ENCODE data around the gene RABL6.

RABL6 gene

GRCh38 chr9:136804509-136805206, 3.1 kb upstream of the RABL6 start:
- Histone ChIP-seq H3K4me3 (ENCODE audit: low read depth in 1 of 5, low read length in 5 of 5) (no peak overlapping the region), H3K9me3 (ENCODE audit: control insufficient read depth in 5 of 5, low read length in 5 of 5) (no peaks in the 10 kb centered on the region), H3K27ac (ENCODE audit: low read depth, low read length) (no peak overlapping the region), H3K9ac (ENCODE audit: low read length in 5 of 5) (no peak overlapping the region), H3K36me3 (ENCODE audit: control insufficient read depth in 5 of 5, insufficient read depth in 5 of 5, low read length in 5 of 5) (peaks cover 0 to 11% (median 4%) of the 10 kb centered on the region in 5 donors), H3K4me1 (ENCODE audit: control insufficient read depth in 5 of 5, insufficient read depth in 5 of 5, low read length in 5 of 5) (peaks cover 0 to 39% (median 34%) of the 10 kb centered on the region in 5 donors), H3K27me3 (ENCODE audit: control insufficient read depth in 5 of 5, insufficient read depth in 4 of 5, low read length in 5 of 5) (peaks cover 12 to 19% (median 16%) of the 10 kb centered on the region in 5 donors)

GRCh38 chr9:136805207-136805740, 2.5 kb upstream of the RABL6 start:
- Histone ChIP-seq H3K9ac (ENCODE audit: low read length in 5 of 5) (no peak overlapping the region), H3K27me3 (ENCODE audit: control insufficient read depth in 5 of 5, insufficient read depth in 4 of 5, low read length in 5 of 5) (peaks cover 10 to 16% (median 14%) of the 10 kb centered on the region in 5 donors), H3K4me1 (ENCODE audit: control insufficient read depth in 5 of 5, insufficient read depth in 5 of 5, low read length in 5 of 5) (peaks cover 0 to 40% (median 36%) of the 10 kb centered on the region in 5 donors), H3K36me3 (ENCODE audit: control insufficient read depth in 5 of 5, insufficient read depth in 5 of 5, low read length in 5 of 5) (peaks cover 0 to 11% (median 4%) of the 10 kb centered on the region in 5 donors), H3K4me3 (ENCODE audit: low read depth in 1 of 5, low read length in 5 of 5) (no peak overlapping the region), H3K9me3 (ENCODE audit: control insufficient read depth in 5 of 5, low read length in 5 of 5) (no peaks in the 10 kb centered on the region), H3K27ac (ENCODE audit: low read depth, low read length) (no peak overlapping the region)

DNA sequence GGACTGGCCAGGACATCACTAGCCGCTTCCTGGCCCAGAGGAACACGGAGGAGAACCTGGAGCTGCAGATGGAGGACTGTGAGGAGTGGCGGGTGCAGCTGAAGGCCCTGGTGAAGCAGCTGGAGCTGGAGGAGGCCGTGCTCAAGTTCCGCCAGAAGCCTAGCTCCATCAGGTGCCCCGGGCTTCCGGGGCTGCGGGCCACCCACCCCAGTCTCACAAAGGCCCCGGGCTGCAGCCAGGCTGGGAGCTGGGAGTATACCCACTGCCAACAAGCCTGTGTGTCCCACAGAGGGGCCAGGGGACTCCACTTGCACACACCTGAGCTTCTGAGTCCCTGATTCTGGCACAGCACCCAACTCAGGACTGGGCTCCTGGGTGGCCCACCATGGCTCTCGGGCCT, 1.7 kb upstream of the RABL6 start:
- H3K4me3 ChIP-seq (ENCODE audit: low read depth in 1 of 5, low read length in 5 of 5): no peak overlapping the region
- peaks cover 0 to 34% (median 33%) of the 10 kb centered on the region in 5 donors for H3K4me1 ChIP-seq (ENCODE audit: control insufficient read depth in 5 of 5, insufficient read depth in 5 of 5, low read length in 5 of 5)
- H3K9me3 ChIP-seq (ENCODE audit: control insufficient read depth in 5 of 5, low read length in 5 of 5): no peaks in the 10 kb centered on the region
- no peak overlapping the region for H3K27ac ChIP-seq (ENCODE audit: low read depth, low read length)
- H3K9ac ChIP-seq (ENCODE audit: low read length in 5 of 5): no peak overlapping the region
- peaks cover 0 to 14% (median 4%) of the 10 kb centered on the region in 5 donors for H3K36me3 ChIP-seq (ENCODE audit: control insufficient read depth in 5 of 5, insufficient read depth in 5 of 5, low read length in 5 of 5)
- H3K27me3 ChIP-seq (ENCODE audit: control insufficient read depth in 5 of 5, insufficient read depth in 4 of 5, low read length in 5 of 5): peaks cover 7 to 10% (median 8%) of the 10 kb centered on the region in 5 donors

DNA sequence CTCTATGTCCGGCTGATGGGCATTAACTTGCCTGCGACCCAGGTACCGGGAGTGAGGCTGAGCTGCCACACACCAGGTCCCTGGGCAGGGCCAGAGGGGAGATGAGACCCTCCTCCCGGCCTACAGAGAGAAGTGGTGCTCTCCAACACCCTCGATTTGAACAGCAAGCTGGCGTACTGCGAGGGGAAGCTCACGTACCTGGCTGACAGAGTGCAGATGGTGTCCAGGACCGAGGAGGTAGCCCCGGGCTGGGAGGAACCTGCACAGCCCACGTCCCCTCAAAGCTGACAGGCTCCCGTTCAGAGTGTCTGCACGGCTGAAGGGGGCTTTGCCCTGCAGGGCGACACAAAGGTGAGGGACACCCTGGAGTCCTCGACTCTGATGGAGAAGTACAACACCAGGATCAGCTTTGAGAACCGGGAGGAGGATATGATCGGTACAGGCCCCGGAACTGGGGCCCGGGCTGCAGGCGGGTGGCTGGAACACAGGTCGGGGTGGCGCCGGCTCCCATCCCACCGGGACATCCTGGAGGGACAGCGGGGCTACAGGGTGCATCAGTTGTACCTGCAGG, 1.0 kb upstream of the RABL6 start:
- Histone ChIP-seq H3K27me3 (ENCODE audit: control insufficient read depth in 5 of 5, insufficient read depth in 4 of 5, low read length in 5 of 5) (peaks cover 7 to 8% (median 7%) of the 10 kb centered on the region in 5 donors), H3K9ac (ENCODE audit: low read length in 5 of 5) (peak overlapping the region in 4 of 5 donors; percentile 73 to 87 (median 78)), H3K4me3 (ENCODE audit: low read depth in 1 of 5, low read length in 5 of 5) (peak overlapping the region in 4 of 5 donors; percentile 74 to 92 (median 83)), H3K36me3 (ENCODE audit: control insufficient read depth in 5 of 5, insufficient read depth in 5 of 5, low read length in 5 of 5) (peaks cover 0 to 14% (median 4%) of the 10 kb centered on the region in 5 donors), H3K4me1 (ENCODE audit: control insufficient read depth in 5 of 5, insufficient read depth in 5 of 5, low read length in 5 of 5) (peaks cover 0 to 37% (median 33%) of the 10 kb centered on the region in 5 donors), H3K27ac (ENCODE audit: low read depth, low read length) (peak overlapping the region; percentile 62), H3K9me3 (ENCODE audit: control insufficient read depth in 5 of 5, low read length in 5 of 5) (no peaks in the 10 kb centered on the region)

DNA sequence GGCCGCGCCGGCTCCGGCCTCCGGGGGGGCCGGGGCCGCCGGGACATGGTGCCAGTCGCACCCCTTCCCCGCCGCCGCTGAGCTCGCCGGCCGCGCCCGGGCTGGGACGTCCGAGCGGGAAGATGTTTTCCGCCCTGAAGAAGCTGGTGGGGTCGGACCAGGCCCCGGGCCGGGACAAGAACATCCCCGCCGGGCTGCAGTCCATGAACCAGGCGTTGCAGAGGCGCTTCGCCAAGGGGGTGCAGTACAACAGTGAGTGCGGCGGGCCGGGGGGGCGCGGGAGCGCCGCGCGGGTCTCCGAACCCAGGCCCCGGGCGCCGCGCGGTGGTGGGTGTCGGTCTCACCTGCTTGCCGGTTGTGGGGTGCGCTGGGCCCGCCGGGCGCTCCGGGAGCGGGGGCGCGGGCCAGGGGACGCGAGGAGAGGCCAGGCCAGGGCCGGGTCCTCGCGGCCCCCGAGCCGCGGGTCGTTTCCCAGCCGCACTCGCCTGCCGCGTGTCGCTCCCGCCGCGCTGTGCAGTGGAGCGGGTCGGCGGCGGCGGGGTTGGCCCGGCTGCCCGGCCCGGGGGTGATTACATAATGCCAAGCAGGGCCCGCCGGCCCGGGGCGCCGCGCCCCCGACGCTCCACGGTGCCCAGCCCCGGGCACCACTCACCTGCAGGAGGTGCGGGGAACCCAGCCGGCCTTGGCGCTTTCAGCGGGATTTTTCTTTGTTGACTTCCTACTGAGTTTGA, 492 bp downstream of the RABL6 start:
- Histone ChIP-seq H3K9ac (ENCODE audit: low read length in 5 of 5) (peak overlapping the region; percentile 22 to 87 (median 80)), H3K27ac (ENCODE audit: low read depth, low read length) (no peak overlapping the region), H3K4me1 (ENCODE audit: control insufficient read depth in 5 of 5, insufficient read depth in 5 of 5, low read length in 5 of 5) (peaks cover 0 to 38% (median 33%) of the 10 kb centered on the region in 5 donors), H3K36me3 (ENCODE audit: control insufficient read depth in 5 of 5, insufficient read depth in 5 of 5, low read length in 5 of 5) (peaks cover 0 to 23% (median 7%) of the 10 kb centered on the region in 5 donors), H3K27me3 (ENCODE audit: control insufficient read depth in 5 of 5, insufficient read depth in 4 of 5, low read length in 5 of 5) (no peaks in the 10 kb centered on the region), H3K9me3 (ENCODE audit: control insufficient read depth in 5 of 5, low read length in 5 of 5) (no peaks in the 10 kb centered on the region), H3K4me3 (ENCODE audit: low read depth in 1 of 5, low read length in 5 of 5) (peak overlapping the region; percentile 74 to 92 (median 81))

DNA sequence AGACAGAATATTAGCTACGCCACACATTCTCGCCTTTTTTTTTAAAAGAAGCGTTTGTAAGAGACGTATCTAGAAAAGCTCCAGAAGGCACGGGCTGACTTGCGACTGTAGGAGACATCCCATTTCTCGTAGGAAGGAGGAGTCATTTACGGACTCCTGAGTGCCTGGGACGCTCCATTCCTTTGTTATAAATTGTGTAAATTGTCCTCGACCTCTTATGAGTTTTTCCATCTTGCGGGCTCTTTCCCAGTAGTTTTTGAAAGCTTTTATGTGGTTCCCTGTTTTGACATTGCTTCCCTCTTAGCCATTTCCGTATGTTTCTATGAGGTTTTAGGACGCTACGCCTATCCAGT, 1.0 kb downstream of the RABL6 start:
- peak overlapping the region; percentile 74 to 92 (median 81) for H3K4me3 ChIP-seq (ENCODE audit: low read depth in 1 of 5, low read length in 5 of 5)
- peak overlapping the region; percentile 22 to 87 (median 80) for H3K9ac ChIP-seq (ENCODE audit: low read length in 5 of 5)
- peaks cover 0 to 23% (median 7%) of the 10 kb centered on the region in 5 donors for H3K36me3 ChIP-seq (ENCODE audit: control insufficient read depth in 5 of 5, insufficient read depth in 5 of 5, low read length in 5 of 5)
- H3K9me3 ChIP-seq (ENCODE audit: control insufficient read depth in 5 of 5, low read length in 5 of 5): no peaks in the 10 kb centered on the region
- no peak overlapping the region for H3K27ac ChIP-seq (ENCODE audit: low read depth, low read length)
- no peaks in the 10 kb centered on the region for H3K27me3 ChIP-seq (ENCODE audit: control insufficient read depth in 5 of 5, insufficient read depth in 4 of 5, low read length in 5 of 5)
- H3K4me1 ChIP-seq (ENCODE audit: control insufficient read depth in 5 of 5, insufficient read depth in 5 of 5, low read length in 5 of 5): peaks cover 0 to 38% (median 33%) of the 10 kb centered on the region in 5 donors

DNA sequence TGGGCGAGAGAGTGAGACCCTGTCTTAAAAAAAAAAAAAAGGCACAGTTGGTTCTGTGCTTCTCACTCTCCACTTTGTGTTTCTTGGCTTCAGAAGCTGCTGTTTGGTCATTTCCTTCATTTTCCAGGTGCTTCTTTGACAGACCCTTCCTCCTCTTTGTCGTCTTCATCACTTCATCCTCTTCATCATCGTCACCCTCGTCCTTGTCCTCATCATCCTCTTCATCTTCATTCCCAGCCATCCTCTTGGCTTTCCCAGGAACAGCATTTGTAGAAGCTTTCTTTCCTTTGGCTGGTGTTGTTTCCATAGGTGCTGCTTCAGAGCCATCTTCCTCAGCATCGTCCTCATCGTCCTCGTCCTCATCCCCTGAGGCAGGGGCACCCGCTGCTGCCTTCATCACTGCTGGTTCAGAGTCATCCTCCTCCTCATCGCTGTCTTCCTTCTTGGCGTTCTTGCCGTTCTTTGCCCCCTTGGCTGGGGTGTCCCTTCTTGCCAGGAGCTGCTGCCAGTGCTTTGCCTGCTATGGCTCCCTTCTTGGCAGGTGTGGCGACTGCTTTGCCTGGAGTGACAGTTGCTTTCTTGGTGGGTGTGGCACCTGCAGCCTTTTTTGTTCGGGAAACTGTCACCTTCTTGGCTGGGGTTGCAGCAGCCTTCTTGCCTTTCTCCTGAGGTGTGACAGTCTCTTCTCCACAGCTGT, 7.1 kb downstream of the RABL6 start:
- H3K4me1 ChIP-seq (ENCODE audit: control insufficient read depth in 5 of 5, insufficient read depth in 5 of 5, low read length in 5 of 5): peaks cover 0 to 9% (median 4%) of the 10 kb centered on the region in 5 donors
- peaks cover 0 to 18% (median 8%) of the 10 kb centered on the region in 5 donors for H3K36me3 ChIP-seq (ENCODE audit: control insufficient read depth in 5 of 5, insufficient read depth in 5 of 5, low read length in 5 of 5)
- H3K27ac ChIP-seq (ENCODE audit: low read depth, low read length): no peak overlapping the region

DNA sequence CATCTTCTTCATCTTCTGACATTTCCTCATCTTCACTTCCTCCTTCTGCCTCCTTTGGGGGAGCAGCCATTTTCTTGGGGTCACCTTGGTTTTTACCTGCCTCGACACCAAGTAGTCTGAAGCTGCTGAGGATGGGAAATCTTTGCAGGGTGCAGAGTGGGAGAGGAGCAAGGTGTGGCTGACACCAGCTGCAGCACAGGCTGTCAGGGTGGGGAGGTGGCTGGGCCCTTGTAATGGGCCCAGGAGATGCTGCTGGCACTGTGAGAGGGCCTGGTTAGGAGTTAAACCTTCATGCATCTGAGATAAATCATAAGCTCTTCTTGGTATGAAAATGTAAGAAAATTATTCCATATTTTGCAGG, 7.7 kb downstream of the RABL6 start:
- peaks cover 0 to 3% (median 0%) of the 10 kb centered on the region in 5 donors for H3K4me1 ChIP-seq (ENCODE audit: control insufficient read depth in 5 of 5, insufficient read depth in 5 of 5, low read length in 5 of 5)
- H3K4me3 ChIP-seq (ENCODE audit: low read depth in 1 of 5, low read length in 5 of 5): no peak overlapping the region
- H3K9me3 ChIP-seq (ENCODE audit: control insufficient read depth in 5 of 5, low read length in 5 of 5): no peaks in the 10 kb centered on the region
- no peaks in the 10 kb centered on the region for H3K27me3 ChIP-seq (ENCODE audit: control insufficient read depth in 5 of 5, insufficient read depth in 4 of 5, low read length in 5 of 5)
- no peak overlapping the region for H3K27ac ChIP-seq (ENCODE audit: low read depth, low read length)
- H3K36me3 ChIP-seq (ENCODE audit: control insufficient read depth in 5 of 5, insufficient read depth in 5 of 5, low read length in 5 of 5): peaks cover 0 to 18% (median 8%) of the 10 kb centered on the region in 5 donors
- H3K9ac ChIP-seq (ENCODE audit: low read length in 5 of 5): no peak overlapping the region

More for the DNA sequence above, 7.1 kb downstream of the RABL6 start:
- Histone ChIP-seq H3K27me3 (ENCODE audit: control insufficient read depth in 5 of 5, insufficient read depth in 4 of 5, low read length in 5 of 5) (no peaks in the 10 kb centered on the region), H3K4me3 (ENCODE audit: low read depth in 1 of 5, low read length in 5 of 5) (no peak overlapping the region), H3K9me3 (ENCODE audit: control insufficient read depth in 5 of 5, low read length in 5 of 5) (no peaks in the 10 kb centered on the region), H3K9ac (ENCODE audit: low read length in 5 of 5) (no peak overlapping the region)

GRCh38 chr9:136820971-136821825, 13.4 kb downstream of the RABL6 start:
- H3K9me3 ChIP-seq (ENCODE audit: control insufficient read depth in 5 of 5, low read length in 5 of 5): no peaks in the 10 kb centered on the region
- no peaks in the 10 kb centered on the region for H3K27me3 ChIP-seq (ENCODE audit: control insufficient read depth in 5 of 5, insufficient read depth in 4 of 5, low read length in 5 of 5)
- H3K36me3 ChIP-seq (ENCODE audit: control insufficient read depth in 5 of 5, insufficient read depth in 5 of 5, low read length in 5 of 5): peaks cover 0 to 30% (median 25%) of the 10 kb centered on the region in 5 donors
- H3K4me1 ChIP-seq (ENCODE audit: control insufficient read depth in 5 of 5, insufficient read depth in 5 of 5, low read length in 5 of 5): peaks cover 2 to 12% (median 9%) of the 10 kb centered on the region in 5 donors
- peak overlapping the region; percentile 33 to 63 (median 40) for H3K4me3 ChIP-seq (ENCODE audit: low read depth in 1 of 5, low read length in 5 of 5)
- no peak overlapping the region for H3K27ac ChIP-seq (ENCODE audit: low read depth, low read length)
- peak overlapping the region in 4 of 5 donors; percentile 20 to 66 (median 38) for H3K9ac ChIP-seq (ENCODE audit: low read length in 5 of 5)

All from subcutaneous abdominal adipose tissue (tissue), 5 donors.